Globus pallidus (tissue), 1 donor: ENCODE data around the gene NAT9.

ENCODE experiments used
- DNase-seq: peaks from one replicate; pipeline ENCODE4 v3.0.0-alpha.2; 2015; ENCODE audit warnings: low spot score

NAT9 gene

DNA sequence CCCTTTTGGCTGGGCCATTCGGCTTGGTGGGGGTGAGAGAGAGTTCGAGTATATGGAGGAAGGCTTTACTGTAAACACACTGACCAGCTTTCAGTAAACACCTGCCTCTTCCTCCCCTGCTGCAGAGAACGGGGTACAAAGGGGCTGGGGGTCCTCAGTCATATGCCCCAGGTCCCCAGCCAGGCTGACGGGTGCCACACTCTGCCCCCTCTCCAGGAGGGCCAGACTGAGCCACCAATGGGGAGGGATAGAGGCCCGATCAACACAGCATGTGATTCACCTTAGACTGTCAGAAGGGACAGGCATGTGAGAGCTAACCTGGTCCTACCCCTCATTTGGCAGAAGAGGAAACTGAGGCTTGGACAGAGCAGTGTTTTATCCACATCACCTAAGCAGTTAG, 14.7 kb downstream of the NAT9 start:
- no peak for DNase-seq

GRCh38 chr17:74760404-74761105, 15.6 kb downstream of the NAT9 start:
- peak; percentile 85 for DNase-seq

- DNase-seq = no peak
These were observed 16.2 kb downstream of the NAT9 start for GRCh38 chr17:74759941-74760340.

DNA sequence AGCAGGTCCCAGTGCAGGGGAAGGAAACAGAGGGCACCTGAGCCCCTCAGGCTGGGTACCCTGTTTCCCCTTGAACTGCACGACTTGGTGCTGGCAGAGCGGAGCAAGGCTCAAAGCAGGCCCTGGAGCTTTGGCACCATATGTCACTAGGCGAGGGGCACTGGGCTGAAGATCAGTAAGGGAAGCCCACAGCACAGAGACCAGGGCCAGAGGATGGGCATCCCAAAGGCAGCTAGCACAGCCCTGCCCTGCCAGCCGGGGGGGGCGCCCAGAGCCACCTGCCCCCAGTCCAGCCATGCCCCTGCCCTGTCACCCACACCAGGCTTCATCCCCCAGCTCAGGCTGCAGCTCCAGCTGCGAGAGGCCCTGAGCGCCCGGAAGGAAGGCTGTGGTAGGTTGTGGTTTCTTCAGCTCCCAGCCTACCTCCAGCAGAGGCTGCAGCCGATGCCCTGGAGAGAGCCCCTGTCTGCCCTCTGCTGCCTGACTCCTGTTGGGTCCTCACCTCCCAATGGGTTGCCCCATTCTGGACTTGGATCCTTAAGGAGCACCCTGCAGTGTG, 16.8 kb downstream of the NAT9 start:
- no peak for DNase-seq

DNA sequence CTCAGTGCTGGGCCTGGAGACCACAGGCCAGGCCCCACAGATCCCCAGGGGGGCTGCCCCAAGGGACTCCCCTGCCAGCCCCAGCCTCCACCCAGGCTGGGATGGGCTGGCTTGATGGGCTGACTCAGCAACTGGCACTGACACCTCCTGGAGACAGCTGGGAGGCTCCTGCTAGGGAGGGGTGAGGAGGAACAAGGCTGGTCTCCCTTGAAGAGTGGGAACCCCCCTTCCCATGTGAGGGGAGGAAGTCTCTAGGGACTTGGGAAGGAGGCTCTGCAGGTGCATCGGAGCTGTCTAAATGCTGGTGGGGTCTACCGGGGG, 17.3 kb downstream of the NAT9 start:
- peak; percentile 56 for DNase-seq

DNA sequence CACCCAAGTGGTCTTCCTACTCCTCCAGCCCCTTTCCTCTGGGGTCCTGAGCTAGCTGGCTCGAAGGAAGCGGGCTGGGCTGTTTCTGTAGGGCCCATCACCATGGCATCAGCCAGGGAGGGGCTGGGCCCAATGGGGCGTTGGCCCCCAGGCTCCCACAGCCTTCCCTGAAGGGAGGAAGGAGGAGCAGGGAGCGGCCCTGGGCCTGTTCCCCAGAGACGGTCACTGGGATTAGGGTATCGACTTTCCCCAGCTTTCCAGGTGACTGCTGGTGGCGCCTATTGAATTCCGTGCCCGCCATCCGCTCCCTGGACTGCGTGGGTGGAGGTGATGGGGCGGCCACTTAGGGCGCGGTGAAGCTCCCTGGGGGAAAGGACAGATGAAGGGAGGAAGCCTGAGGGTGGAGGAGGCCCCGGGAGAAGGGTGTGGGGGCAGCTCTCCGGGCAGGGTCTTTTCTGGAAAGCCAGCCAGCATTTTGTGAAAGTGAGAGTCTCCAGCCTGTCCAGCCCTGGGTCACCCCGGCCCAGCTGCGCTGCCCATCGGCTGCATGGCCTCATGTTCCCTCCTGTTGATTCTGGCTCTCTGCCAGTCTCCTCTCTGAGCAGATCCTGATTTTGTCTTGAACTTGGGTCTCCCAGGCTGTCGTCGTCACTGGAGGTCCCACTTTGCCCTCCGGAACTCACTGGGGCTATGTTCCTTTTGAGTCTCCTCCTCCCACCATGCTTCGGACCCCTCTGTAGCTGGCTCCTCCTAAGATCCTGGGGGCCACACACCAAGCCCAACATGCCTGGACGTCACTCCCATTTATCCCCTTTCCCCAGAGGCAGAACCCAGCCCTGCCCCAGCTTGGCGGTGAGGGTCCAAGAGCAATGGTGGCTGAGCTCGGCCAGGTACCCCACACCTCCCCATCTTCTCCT, 18.0 kb downstream of the NAT9 start:
- no peak for DNase-seq

DNA sequence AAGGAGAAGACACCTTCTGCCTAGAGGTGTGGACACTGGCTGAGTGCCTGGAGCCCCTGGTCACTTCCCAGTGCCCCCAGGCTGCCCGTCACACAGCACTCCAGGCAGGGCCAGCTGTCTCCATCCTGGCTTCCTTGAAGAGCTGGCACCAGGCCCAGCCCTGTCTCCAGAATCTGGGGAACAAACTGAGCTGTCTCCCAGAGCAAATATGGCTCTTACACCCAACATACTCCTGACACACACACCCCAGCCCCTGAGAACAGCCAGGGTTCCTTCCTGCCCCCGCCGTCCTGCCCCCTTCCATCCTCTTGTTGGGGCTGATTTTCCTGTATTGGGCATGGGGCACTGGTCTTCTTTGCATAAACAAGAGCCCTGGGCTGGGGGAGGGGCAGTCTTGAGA, 18.6 kb downstream of the NAT9 start:
- no peak for DNase-seq

- DNase-seq = no peak
These were observed 19.3 kb downstream of the NAT9 start for GRCh38 chr17:74756891-74757290.

GRCh38 chr17:74755533-74755932, 20.6 kb downstream of the NAT9 start:
- no peak for DNase-seq

DNA sequence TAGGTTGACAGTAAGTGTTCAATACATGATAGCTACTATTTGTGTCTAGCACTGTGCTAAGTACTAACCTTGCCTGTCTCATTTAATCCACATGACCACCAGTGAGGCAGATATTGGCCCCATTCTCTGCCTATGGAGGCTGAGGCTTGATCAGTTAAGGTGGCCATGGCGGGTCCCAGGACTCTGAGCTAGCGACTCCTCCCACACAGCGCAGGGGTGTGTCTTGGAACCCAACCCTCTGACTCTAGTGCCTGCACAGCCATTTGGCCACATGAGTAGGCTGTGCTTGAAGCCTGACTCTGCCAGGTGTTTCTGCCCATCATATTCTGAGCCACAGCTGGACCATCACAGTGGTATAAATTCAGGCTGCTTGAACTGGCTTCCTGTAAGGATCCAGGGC, 21.3 kb downstream of the NAT9 start:
- DNase-seq = no peak

DNA sequence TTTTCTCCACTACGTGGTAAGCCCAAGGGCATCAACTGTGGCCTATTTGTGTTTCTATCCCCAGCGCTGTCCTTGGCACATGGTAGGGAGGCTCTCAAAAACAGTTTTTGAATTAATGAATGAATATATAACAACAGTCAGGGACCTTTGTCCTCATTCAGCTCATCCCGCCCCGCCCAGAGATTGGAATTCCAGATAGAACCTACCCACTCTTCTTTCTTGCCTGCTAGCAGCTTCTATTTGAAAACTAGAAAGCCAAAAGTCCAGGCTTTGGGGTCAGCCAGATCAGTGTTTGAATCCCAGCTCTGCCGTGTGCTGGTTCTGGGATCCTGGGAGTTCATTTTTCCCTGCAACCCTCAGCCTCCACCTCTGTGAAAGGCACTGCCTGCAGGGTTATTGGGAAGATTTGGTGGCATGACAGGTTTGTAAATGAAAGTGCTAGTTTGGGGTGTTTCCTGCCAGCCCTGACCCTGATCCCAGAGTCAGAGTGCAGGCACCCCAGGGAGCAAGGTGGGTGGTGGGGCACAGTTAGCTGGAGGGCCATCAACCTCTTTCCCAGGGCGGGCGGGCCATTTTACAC, 23.2 kb downstream of the NAT9 start:
- no peak for DNase-seq

- DNase-seq = no peak
These were observed 23.7 kb downstream of the NAT9 start for GRCh38 chr17:74752415-74752814.

DNA sequence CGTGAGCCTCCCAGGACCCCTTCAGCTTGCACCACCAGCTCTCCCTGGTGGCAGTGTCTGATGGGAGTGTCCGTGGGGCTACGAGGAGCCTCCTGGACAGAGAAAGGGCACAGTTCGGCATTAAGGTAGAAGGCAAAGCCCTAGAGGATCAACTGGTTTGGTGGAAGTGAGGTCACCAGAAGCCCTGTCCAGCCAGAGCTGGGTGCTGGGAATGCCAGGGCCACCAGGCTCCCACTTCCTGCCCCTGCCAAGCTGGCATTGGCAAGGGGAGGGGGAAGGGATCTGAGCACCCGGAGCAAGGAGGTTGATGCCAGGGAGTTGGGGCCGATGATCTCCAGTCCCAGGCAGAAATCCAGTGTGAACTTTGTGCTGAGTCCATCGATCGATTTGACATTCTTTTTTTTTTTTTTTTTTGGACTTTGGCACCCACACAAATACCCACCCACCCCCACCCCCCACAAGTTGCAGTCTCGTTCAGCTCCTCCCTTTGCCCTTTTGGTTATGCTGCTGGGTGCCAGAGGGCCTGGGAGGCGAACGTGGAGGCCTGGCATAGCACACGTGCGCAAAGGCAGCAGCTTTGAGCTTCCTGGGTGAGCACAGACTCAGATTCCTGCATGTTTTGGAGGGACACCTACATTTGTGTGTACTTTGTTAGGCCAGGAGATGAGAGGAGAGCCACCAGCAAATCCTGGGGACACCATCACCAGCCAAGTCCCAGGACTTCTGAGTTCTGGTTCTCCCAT, 25.6 kb downstream of the NAT9 start:
- peak; percentile 80 for DNase-seq

- DNase-seq = no peak
These were observed 26.2 kb downstream of the NAT9 start for GRCh38 chr17:74750039-74750326.

- DNase-seq = no peak
These were observed 26.7 kb downstream of the NAT9 start for GRCh38 chr17:74749279-74750038.

DNA sequence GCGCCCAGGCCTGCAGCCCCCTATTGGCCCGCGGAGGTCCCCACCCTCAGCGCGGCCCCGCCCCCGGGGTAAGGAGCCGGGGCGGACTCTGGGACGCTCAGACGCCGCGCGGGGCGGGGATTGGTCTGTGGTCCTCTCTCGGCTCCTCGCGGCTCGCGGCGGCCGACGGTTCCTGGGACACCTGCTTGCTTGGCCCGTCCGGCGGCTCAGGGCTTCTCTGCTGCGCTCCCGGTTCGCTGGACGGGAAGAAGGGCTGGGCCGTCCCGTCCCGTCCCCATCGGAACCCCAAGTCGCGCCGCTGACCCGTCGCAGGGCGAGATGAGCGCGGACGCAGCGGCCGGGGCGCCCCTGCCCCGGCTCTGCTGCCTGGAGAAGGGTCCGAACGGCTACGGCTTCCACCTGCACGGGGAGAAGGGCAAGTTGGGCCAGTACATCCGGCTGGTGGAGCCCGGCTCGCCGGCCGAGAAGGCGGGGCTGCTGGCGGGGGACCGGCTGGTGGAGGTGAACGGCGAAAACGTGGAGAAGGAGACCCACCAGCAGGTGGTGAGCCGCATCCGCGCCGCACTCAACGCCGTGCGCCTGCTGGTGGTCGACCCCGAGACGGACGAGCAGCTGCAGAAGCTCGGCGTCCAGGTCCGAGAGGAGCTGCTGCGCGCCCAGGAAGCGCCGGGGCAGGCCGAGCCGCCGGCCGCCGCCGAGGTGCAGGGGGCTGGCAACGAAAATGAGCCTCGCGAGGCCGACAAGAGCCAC, 27.4 kb downstream of the NAT9 start, which contains the start of gene NHERF1:
TSS of gene NHERF1 (plus strand) at position 100 of the 750 bp plus-strand sequence. CDS start at position 319, 219 bp downstream.
- DNase-seq = peak; percentile 96

DNA sequence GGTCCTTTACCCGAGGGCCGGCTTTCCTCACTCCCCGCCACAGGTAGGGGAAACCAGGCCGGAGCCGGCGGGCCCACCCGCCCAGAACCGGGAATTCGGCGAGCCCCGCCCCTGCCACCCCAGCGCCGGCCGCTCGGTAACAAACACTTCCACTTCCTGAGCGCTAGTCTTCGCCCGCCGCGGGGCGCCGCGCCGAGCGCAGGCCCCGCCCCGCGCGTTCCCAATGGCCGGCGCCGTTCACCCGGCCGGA, 27.9 kb downstream of the NAT9 start:
- DNase-seq = no peak

DNA sequence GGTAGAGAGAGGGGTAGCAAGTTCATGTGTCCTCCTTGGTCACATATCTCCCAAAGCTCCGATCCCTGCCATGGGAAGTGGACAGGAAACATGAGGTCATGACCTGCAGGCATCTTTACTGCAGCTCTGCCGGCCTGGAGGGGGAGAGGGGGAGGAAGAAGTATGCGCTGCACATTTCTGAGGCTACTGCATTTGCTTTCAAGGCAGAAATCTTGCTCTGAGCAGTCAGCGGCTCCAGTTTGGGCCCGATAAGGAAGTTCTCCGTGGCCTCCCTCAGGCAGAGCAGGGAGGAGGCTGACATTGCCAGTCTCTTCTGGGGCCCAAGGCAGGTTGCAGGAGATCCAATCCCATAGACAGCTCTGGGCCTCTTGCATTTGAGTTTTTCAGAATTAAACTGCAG, 29.2 kb downstream of the NAT9 start:
- no peak for DNase-seq

- DNase-seq = no peak
These were observed 29.8 kb downstream of the NAT9 start for GRCh38 chr17:74746376-74746775.

DNA sequence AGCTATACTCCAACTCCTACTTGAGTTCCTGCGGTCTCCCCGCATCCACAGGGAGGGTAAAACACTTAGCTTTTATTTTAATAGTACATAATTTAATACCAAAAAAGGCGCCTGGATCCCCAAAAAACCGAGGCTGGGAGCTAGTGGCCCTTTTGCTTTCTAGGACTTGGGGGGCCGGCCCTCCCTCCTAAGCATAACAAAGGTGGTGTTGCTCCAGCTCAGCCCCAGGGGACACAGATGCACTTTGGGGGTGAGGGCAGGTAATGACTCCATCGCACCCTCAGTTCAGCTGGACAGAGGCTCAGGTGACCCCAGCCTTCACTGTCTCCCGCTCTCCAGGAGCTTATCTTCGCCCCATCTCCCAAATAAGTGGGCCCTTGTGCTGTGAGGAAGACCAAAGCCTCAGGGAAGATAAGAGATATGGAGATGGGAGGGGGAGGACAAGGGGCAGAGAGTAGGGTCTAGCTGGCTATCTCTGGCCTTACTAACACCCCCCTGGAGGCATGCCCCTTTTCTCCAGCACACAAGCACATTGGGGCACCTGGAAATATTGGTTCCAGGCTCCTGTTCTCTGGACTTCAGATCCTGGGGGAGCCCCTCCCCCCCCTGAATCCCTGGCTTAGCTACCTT, 30.5 kb downstream of the NAT9 start:
- no peak for DNase-seq
